Mammary epithelial cell (primary cell): ENCODE results near the gene PLEKHF1.

Experiments
- EZH2 ChIP-seq: IDR thresholded peaks from 2 replicates; pipeline ENCODE4 v1.6.1; 2012; ENCODE audit warnings: low read length, inconsistent platforms, borderline replicate concordance
- TF ChIP-seq, protein P1 (sequence below), 2 donors: IDR thresholded peaks in 1 of 2; conservative IDR thresholded peaks in 1 of 2; 2 replicates each; pipeline ENCODE4 v1.5.1; 2011 to 2012; ENCODE audit warnings: inconsistent platforms in 2 of 2, low read length in 2 of 2, mild to moderate bottlenecking in 2 of 2, control low read depth in 1 of 2, low read depth in 1 of 2; ENCODE audit not compliant: insufficient read depth in 1 of 2; ENCODE audit errors: extremely low read depth in 1 of 2

DNA sequence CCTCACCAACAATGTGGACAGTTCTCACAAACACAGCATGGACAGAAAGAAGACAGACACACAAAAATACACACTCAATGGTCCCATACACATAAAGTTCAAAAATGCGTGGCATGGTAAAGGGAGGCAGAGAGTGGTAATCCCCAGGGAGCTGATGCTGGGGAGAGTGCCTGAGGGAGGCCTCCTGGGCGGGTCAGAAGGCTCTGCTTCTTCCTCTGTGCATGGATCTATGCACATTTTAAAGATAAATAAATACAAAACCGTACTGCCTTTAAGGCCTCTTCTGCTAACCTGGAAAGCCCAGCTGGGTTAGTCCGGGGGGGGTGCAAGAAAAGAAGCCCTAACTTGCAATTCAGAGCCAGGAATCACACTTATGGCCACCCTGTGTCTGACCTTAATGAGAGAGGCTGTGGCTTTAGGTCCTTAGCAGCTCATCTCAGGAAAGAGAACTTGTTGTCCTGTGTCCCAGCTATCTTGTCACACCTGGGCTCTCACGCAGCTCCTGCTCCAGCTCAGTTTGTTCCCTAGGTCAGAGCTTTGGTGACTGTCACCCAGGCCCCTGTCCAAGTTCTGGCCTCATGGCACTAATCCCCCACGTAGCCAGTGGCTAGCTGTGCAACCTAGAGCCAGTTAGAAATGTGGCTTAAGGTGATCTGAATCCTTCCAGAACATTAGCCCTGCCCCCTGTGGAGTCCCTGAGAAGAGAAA, 30.7 kb upstream of the PLEKHF1 start:
- TF ChIP-seq, protein P1, sequence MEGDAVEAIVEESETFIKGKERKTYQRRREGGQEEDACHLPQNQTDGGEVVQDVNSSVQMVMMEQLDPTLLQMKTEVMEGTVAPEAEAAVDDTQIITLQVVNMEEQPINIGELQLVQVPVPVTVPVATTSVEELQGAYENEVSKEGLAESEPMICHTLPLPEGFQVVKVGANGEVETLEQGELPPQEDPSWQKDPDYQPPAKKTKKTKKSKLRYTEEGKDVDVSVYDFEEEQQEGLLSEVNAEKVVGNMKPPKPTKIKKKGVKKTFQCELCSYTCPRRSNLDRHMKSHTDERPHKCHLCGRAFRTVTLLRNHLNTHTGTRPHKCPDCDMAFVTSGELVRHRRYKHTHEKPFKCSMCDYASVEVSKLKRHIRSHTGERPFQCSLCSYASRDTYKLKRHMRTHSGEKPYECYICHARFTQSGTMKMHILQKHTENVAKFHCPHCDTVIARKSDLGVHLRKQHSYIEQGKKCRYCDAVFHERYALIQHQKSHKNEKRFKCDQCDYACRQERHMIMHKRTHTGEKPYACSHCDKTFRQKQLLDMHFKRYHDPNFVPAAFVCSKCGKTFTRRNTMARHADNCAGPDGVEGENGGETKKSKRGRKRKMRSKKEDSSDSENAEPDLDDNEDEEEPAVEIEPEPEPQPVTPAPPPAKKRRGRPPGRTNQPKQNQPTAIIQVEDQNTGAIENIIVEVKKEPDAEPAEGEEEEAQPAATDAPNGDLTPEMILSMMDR (conservative IDR thresholded peaks at IDR 0.05 in 1 of 2, IDR thresholded peaks at IDR 0.05 in 1 of 2; ENCODE audit: extremely low read depth in 1 of 2, insufficient read depth in 1 of 2, low read depth in 1 of 2, low read length in 2 of 2), result no peak
- TF ChIP-seq EZH2, result no peak
